Esophagus squamous epithelium (tissue), 5 donors: ENCODE measurements around the gene CD3D. TPM values are rescaled to one million over a fixed set of nuclear protein-coding genes. Genes with fewer than 3 reads are reported as not detected.
A peak's percentile ranks its signal among the peaks of the same experiment; 100 is the strongest.

ENCODE experiments used
- DNase-seq: peaks from one replicate; lab custom pipeline; 2025; lab: John Stamatoyannopoulos, UW
- H3K27ac ChIP-seq, 4 donors: fragments of 200-600 bp; sonication (generic); one replicate each; pipeline ENCODE4 v1.5.1; 2016 to 2019; ENCODE audit warnings: mild to moderate bottlenecking in 1 of 4
- H3K27me3 ChIP-seq, 4 donors: fragments of 200-600 bp; sonication (generic); 1 replicate in 3 of 4; 2 replicates in 1 of 4; pipeline versions ENCODE4 v1.5.1 to v1.6.0; 2017 to 2021; ENCODE audit warnings: antibody characterized with exemption in 1 of 4
- H3K36me3 ChIP-seq, 3 donors: fragments of 200-600 bp; sonication (generic); one replicate each; pipeline ENCODE4 v1.5.1; 2016 to 2019
- H3K4me1 ChIP-seq, 3 donors: fragments of 200-600 bp; sonication (generic); one replicate each; pipeline ENCODE4 v1.5.1; 2017 to 2019
- H3K4me3 ChIP-seq, 4 donors: fragments of 200-600 bp; sonication (generic); 1 replicate in 3 of 4; 2 replicates in 1 of 4; pipeline ENCODE4 v1.5.1; 2016 to 2019; ENCODE audit warnings: mild to moderate bottlenecking in 2 of 4, moderate library complexity in 1 of 4
- H3K9me3 ChIP-seq, 3 donors: fragments of 200-600 bp; sonication (generic); one replicate each; pipeline ENCODE4 v1.5.1; 2016 to 2019
- POLR2A ChIP-seq, 4 donors: fragments of 450-650 bp; IDR thresholded peaks; one replicate each; pipeline ENCODE4 v1.6.1; 2017; ENCODE audit warnings: antibody characterized with exemption in 4 of 4, mild to moderate bottlenecking in 4 of 4, moderate library complexity in 3 of 4
- WGBS, 2 donors: methylation state at CpG; one replicate each; pipeline ENCODE4 v1.1.5; 2018; 5-methylcytosine and 5-hydroxymethylcytosine counted together
- intact Hi-C: fragments of 100-400 bp; cut with DNase I; formaldehyde crosslinking; loops from one replicate; pipeline ENCODE4 v1.15.0; 2022
- total RNA-seq, 4 donors: library from RNA; depleted of rRNA; stranded (reverse); fragments of >200 nt; gene quantifications; one replicate each; pipeline ENCODE4 v1.1.0, GENCODE V29; 2016
- TF ChIP-seq, protein P1 (sequence below), 6 experiments: fragments of 450-650 bp in 4 of 6; fragments of 200-600 bp in 2 of 6; sonication (generic) in 2 of 6; IDR thresholded peaks; one replicate each; pipeline ENCODE4 v1.5.1; 2016 to 2019; ENCODE audit warnings: antibody characterized with exemption in 6 of 6, mild to moderate bottlenecking in 4 of 6, moderate library complexity in 4 of 6
- donor health status: DM: yes; HTN: yes; CAD: no.

The CD3D gene
- total RNA-seq, 4 donors from 2014 or later = 5.7 to 11.8 (median 7.2) TPM

DNA sequence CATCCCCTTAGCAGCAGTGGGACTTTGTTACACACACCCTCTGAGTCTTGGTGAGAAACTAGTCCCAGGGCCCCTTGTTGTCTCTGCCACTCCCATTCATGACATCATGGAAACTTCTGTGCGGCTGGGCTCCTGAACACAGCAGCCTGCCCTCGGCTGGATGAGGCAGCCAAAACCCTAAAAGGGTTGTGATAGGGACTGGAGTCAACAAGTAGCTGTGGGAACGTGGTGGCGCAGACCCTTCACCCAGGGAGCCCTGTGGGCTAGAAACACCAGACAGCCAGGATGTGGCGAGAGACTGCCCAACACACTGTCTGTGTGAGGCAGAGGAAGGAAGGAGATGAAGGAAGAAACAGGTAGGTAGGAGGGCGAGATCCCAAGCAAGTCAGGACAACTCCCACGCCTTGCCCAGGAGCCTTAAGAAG is 3.9 kb downstream of the CD3D start:
- TF ChIP-seq POLR2A (IDR thresholded peaks at IDR 0.05) = peak in 1 of 4 donors; percentile 25
- TF ChIP-seq, protein P1, sequence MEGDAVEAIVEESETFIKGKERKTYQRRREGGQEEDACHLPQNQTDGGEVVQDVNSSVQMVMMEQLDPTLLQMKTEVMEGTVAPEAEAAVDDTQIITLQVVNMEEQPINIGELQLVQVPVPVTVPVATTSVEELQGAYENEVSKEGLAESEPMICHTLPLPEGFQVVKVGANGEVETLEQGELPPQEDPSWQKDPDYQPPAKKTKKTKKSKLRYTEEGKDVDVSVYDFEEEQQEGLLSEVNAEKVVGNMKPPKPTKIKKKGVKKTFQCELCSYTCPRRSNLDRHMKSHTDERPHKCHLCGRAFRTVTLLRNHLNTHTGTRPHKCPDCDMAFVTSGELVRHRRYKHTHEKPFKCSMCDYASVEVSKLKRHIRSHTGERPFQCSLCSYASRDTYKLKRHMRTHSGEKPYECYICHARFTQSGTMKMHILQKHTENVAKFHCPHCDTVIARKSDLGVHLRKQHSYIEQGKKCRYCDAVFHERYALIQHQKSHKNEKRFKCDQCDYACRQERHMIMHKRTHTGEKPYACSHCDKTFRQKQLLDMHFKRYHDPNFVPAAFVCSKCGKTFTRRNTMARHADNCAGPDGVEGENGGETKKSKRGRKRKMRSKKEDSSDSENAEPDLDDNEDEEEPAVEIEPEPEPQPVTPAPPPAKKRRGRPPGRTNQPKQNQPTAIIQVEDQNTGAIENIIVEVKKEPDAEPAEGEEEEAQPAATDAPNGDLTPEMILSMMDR (IDR thresholded peaks at IDR 0.05) = no peak
- Histone ChIP-seq H3K36me3 (no peaks in the 10 kb centered on the region), H3K9me3 (no peaks in the 10 kb centered on the region), H3K27me3 (peaks cover 0 to 15% (median 0%) of the 10 kb centered on the region in 4 donors), H3K27ac (peak overlapping the region in 3 of 4 donors; percentile 35 to 61 (median 40)), H3K4me3 (peak overlapping the region in 1 of 4 donors; percentile 33), H3K4me1 (peaks cover 0 to 9% (median 3%) of the 10 kb centered on the region in 3 donors)
- DNase-seq = peak; percentile 4
- intact Hi-C loops = no loop called here
- 45 to 50% methylated on average over 3 to 6 of the region's 7 CpGs for WGBS, 2 donors

DNA sequence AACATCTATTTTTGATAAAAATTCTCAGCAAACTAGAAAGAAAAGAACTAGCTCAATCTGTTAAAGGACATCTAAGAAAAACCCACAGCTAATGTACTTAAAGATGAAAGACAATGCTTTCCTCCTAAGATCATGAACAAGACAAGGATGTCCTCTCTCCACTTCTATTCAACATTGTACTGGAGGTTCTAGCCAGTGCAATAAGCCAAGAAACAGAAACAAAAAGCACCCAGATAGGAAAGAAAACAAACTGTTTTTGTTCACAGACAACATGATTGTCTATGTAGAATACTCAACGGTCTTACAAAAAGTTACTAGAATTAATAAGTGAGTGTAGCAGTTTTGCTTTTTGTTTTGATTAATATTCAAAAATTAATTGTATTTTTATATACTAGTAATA is 7.8 kb downstream of the CD3D start:
- intact Hi-C loops = no loop called here
- no peak for DNase-seq
- no peak for TF ChIP-seq POLR2A (IDR thresholded peaks at IDR 0.05)
- TF ChIP-seq, protein P1 (IDR thresholded peaks at IDR 0.05) = no peak
- Histone ChIP-seq H3K27me3 (peaks cover 0 to 2% (median 0%) of the 10 kb centered on the region in 4 donors), H3K9me3 (no peaks in the 10 kb centered on the region), H3K36me3 (no peaks in the 10 kb centered on the region), H3K27ac (no peak overlapping the region), H3K4me3 (no peak overlapping the region), H3K4me1 (peaks cover 0 to 9% (median 3%) of the 10 kb centered on the region in 3 donors)
- WGBS, 2 donors = 74 to 76% methylated on average over 1 of the region's 1 CpG

DNA sequence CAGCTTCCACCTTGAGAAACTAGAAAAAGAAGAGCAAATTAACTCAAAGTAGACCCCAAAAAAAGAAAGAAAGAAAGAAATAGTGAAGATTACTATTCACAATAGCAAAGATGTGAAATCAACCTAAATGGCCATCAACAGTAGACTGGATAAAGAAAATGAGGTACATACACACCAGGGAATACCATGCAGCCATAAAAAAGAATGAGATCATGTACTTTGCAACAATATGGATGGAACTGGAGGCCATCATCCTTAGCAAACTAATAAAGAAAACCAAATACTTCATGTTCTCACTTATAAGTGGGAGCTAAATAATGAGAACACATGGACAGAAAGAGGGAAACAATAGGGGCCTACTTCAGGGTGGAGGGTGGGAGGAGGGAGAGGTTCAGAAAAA is 13.8 kb downstream of the CD3D start:
- DNase-seq = no peak
- TF ChIP-seq, protein P1 (IDR thresholded peaks at IDR 0.05) = no peak
- Histone ChIP-seq H3K27ac (no peak overlapping the region), H3K4me1 (no peaks in the 10 kb centered on the region), H3K27me3 (peaks cover 0 to 6% (median 0%) of the 10 kb centered on the region in 4 donors), H3K9me3 (no peaks in the 10 kb centered on the region), H3K36me3 (no peaks in the 10 kb centered on the region), H3K4me3 (no peak overlapping the region)
- intact Hi-C loops = no loop called here

DNA sequence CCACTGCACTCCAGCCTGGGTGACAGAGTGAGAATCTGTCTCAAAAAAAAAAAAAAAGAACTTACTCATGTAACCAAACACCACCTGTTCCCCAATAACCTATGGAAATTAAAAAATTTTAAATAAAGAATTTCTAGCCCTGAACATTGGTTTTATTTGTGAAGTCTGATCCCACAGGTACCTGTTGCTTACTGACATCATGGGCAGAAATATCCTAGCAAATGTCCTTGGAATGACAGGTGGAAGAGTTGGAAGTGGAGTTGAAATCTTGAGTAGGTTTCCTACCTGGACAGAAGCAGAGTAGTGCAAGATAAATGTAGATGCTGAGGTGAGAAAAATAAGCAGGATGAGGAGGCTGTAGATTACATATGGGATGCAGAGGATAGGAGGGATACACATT is 17.2 kb downstream of the CD3D start:
- Histone ChIP-seq H3K9me3 (no peaks in the 10 kb centered on the region), H3K36me3 (no peaks in the 10 kb centered on the region), H3K27me3 (peaks cover 0 to 6% (median 0%) of the 10 kb centered on the region in 4 donors), H3K4me1 (peaks cover 0 to 16% (median 0%) of the 10 kb centered on the region in 3 donors), H3K4me3 (no peak overlapping the region), H3K27ac (no peak overlapping the region)
- TF ChIP-seq POLR2A (IDR thresholded peaks at IDR 0.05) = no peak
- TF ChIP-seq, protein P1 (IDR thresholded peaks at IDR 0.05) = no peak
- intact Hi-C loops = no loop called here
- DNase-seq = no peak

DNA sequence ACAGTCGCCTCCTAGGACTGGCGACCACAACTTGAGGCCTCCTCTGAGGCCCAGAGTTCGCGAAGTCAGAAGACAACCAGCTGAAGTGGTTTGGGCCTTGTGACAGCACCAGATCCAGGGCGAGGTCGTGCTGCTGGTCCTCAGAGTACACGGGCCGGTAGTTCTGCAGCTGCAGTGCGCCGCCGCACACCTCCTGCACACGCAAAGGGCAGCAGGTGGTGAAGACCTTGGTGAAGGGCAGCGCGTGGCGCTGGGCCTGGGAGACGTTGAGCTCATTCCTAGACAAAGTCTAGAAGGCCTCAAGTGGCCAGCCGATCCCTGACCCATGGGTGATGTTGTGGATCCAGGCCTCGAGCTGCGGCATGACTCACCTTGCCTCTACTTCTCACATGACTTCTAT is 19.8 kb downstream of the CD3D start:
- H3K27me3 ChIP-seq = peaks cover 0 to 4% (median 0%) of the 10 kb centered on the region in 4 donors
- H3K4me3 ChIP-seq = no peak overlapping the region
- H3K36me3 ChIP-seq = no peaks in the 10 kb centered on the region
- no peak overlapping the region for H3K27ac ChIP-seq
- 90 to 97% methylated on average over 2 to 17 of the region's 19 CpGs for WGBS, 2 donors
- intact Hi-C loops = no loop called here
- no peak for TF ChIP-seq POLR2A (IDR thresholded peaks at IDR 0.05)
- TF ChIP-seq, protein P1 (IDR thresholded peaks at IDR 0.05) = no peak
- DNase-seq = no peak
- H3K9me3 ChIP-seq = no peaks in the 10 kb centered on the region
- H3K4me1 ChIP-seq = peaks cover 6 to 23% (median 6%) of the 10 kb centered on the region in 3 donors
